GM12891 (cell line): Measurements from ENCODE around the gene RCOR1.

Experiments
- POLR2A ChIP-seq: IDR thresholded peaks from 2 replicates; pipeline ENCODE4 v1.6.1; 2011; ENCODE audit warnings: low read depth, low read length, control low read depth
- POLR2AphosphoS5 ChIP-seq: IDR thresholded peaks from 2 replicates; pipeline ENCODE4 v1.6.1; 2011; ENCODE audit warnings: low read depth, low read length, control low read depth
- POU2F2 ChIP-seq: IDR thresholded peaks from 2 replicates; pipeline ENCODE4 v1.6.1; 2011; ENCODE audit warnings: low read depth, mild to moderate bottlenecking, control low read depth, low read length, moderate library complexity
- SPI1 ChIP-seq: IDR thresholded peaks from 2 replicates; pipeline ENCODE4 v1.6.1; 2011; ENCODE audit warnings: low read depth, low read length, control low read depth
- TAF1 ChIP-seq: IDR thresholded peaks from 2 replicates; pipeline ENCODE4 v1.6.1; 2011; ENCODE audit warnings: low read depth, low read length, control low read depth

- no peak for TF ChIP-seq POLR2AphosphoS5
- TF ChIP-seq POLR2A, result no peak
- no peak for TF ChIP-seq POU2F2
- no peak for TF ChIP-seq SPI1
- no peak for TF ChIP-seq TAF1
These were observed 8.7 kb upstream of the RCOR1 start for GRCh38 chr14:102583726-102584125.
